T47D (cell line): ENCODE data around the gene TTI1.

Source experiments
- DNase-seq, 2 experiments: peaks; one replicate each; pipeline versions ENCODE4 v3.0.0 to v3.0.0-alpha.2; 2011 to 2012; ENCODE audit warnings: low read depth in 1 of 2, low spot score in 1 of 2
- JUND ChIP-seq: IDR thresholded peaks from 2 replicates; pipeline ENCODE4 v1.6.1; 2012; ENCODE audit warnings: low read depth
- in situ Hi-C: cut with HindIII; loops from 2 replicates; pipeline ENCODE4 v1.10.0; 2016; ENCODE audit warnings: low sequenced_read_pairs, low pct_unique_long_range_greater_than_20kb

Gene TTI1

DNA sequence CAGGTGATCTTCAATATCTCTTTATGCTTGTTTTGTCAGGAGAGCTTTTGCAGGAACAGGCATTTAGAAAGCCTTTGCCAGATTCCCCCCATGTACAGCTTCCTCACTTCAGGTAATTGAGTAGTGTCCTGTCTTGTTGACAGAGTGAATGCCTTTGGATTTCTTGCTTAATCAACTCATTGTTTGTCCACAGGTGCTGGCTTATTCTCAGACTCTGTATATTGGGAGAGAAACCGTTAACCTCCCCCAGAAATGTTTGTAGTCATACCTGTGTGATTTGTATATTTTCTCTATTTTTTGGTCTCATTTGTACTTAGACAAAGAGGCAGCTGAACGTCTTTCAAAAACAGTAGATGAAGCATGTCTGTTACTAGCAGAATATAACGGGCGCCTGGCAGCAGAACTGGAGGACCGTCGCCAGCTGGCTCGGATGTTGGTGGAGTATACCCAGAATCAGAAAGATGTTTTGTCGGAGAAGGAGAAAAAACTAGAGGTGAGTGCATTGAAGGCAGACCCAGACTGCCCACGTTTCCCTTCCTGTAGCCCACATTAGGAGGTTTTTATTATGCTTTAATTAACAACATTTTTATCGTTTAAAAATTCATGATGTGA, 32.6 kb upstream of the TTI1 start:
- in situ Hi-C loops = no loop called here
- no peak for TF ChIP-seq JUND
- peak in 1 of 2 experiments; percentile 57 for DNase-seq

DNA sequence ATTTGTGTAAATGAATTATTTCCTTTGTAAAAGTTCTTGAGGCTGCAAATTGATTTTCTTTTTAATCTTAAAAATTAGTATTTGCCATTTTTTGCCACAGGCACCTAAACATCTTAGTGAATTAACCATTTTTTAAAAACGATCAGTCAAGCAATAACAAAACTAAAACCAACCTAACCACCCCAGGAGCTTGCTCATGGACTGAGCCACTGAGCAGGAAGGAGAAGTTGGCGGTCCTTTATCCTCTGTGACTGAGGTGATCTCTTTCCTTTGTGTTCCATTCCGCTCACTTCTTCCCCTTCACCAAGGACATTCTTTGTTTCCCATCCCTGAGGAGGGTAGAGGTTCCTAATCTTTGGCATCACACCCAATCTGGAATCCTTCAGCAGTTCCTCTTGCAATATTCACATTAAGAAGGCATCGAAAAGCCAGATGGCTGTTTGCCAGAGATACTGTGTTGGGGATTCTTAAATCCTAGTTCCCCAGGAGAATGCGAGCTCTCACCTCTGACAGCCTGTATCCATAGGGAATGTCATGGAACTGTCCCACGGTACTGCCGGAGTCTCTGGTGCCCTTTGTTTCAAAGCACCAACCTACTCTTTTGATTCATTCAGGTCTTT, 30.8 kb upstream of the TTI1 start:
- no peak for TF ChIP-seq JUND
- DNase-seq = no peak
- in situ Hi-C loops = no loop called here

DNA sequence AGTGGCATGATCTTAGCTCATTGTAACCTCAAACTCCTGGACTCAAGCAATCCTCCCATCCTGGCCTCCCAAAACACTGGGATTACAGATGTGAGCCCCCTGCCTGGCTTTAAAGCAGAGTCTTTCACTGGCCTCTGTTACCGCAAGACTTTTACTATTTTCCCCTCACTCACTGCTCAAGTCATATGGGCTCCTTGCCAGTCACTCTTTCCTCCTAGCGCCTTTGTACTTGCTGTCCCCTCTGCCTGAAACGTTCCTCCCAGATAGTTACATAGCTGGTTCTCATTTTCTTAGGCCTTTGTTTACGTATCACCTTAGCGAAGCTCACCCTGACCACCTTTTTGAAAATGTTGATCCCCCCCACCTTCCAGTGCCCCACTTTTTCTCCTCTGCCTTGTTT, 29.6 kb upstream of the TTI1 start:
- in situ Hi-C loops = no loop called here
- no peak for TF ChIP-seq JUND
- no peak for DNase-seq

DNA sequence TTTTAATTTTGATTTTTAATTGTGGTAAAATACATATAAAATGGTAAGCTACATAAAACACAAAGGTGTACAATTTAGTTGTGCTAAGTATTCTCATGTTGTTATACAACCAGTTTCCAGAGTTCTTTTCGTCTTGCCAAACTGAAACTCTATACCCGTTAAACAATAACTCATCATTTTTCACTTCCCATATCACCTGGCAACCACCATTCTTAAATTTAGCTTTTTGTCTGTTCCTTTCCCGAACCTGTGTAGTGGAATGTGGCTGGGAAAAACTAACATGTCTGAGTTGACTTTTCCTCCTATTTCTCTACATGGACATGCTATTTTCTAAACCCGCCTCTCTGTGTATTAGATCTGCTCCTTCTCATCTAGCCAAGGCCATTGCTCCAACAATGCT, 27.9 kb upstream of the TTI1 start:
- no peak for TF ChIP-seq JUND
- in situ Hi-C loops = no loop called here

DNA sequence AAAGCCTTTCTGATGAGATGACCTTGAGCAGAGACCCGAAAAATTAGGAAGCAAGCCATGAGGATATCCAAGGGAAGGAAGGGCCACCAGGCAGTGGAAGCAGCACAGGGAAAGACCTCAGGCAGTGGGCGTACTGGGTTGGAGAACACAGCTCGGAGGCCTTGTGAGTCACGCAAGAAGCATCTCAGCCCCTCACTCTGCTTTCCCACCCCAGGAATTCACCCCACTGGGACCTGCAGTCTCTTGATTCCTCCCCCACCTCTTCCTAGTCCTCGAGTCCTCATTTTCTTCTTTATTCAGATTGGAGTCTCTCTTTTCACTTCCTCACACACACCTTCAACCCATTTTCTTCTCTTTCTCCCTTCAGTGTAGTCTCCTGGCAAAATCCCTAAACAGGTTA, 27.3 kb upstream of the TTI1 start:
- no peak for DNase-seq
- in situ Hi-C loops = no loop called here
- no peak for TF ChIP-seq JUND

More for the DNA sequence above, 27.9 kb upstream of the TTI1 start:
- no peak for DNase-seq

DNA sequence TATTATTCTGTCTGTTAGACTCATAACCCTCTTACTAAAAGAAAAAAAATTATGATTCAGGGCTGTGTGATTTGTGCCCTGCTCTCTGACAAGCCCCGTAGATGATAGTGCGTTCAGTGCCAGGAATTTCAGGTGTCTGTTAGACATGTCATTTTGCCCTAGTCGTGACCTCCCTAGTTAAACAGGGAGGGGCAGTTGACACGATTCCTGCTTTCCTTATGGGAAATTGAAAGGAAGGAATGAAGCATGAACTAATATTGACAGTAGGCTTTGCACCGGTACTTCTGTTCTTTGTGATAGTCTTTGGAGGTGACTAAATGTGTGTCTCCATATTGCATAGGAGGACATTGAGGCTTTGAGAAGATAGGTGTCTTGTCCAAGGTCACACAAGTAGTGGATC, 26.6 kb upstream of the TTI1 start:
- no peak for TF ChIP-seq JUND
- in situ Hi-C loops = no loop called here

DNA sequence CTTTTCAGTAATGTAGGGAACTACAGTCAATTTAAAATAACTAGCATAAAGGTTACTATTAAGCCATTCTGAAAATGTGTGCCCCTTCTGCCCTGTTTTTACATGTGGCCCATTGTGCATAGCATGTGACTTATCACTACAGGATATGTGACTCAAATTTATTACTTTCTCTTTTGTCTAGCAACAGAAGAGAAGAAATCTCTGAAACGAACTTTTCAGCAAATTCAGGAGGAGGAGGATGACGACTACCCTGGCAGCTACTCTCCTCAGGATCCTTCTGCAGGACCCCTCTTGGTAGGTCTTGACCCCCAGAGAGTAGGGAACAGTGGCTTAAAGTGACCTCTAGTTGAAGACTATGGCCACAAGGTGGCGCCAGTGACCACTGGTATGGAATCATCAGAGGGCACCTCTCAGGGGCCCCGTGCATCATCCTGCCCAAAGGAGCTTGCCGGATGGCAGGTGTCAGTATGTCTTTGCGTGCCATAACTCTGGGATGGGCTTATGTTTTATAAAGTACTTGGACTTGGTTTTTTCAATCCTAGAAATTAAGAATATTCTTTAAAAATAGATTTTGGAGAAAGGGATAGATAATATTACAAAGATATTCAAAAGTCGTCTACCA, 24.2 kb upstream of the TTI1 start:
- no peak for TF ChIP-seq JUND
- DNase-seq = peak; percentile 63 to 85
- in situ Hi-C loops = no loop called here

More for the DNA sequence above, 26.6 kb upstream of the TTI1 start:
- peak in 1 of 2 experiments; percentile 57 for DNase-seq

DNA sequence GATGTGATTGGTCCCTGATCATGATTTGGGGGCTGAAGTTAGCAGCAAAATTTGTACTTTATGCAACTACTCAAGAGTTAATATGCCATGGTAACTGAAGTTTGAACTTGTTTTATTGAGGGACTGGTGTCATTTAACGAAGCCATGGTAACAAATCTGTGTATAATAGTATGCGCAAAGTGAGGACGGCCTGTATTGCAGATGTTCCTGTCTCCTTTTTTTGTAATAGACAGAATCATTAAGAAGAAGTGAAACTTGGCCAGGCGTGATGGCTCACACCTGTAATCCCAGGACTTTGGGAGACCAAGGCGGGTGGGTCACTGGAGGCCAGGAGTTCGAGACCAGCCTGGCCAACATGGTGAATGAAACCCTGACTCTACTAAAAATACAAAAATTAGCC, 22.6 kb upstream of the TTI1 start:
- DNase-seq = no peak
- in situ Hi-C loops = no loop called here
- TF ChIP-seq JUND = no peak

DNA sequence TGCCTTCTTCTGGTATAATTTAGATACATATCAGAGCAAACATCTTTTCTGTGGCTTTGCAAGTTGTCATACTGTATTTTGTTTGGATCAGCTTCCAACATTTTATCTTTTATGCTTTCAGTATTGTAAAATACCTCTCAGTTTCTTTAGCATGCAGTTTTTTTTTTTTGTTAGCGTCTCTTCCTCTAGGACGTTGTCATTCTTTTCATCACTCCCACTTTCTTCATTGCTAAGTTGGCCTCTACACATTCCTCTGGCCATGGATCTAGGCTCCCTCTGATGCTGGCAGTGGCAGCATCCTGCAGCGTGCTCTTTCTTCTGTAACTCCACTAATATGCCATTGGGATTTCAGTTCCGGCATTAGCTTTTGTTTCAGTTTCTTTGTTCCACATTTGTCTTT, 22.0 kb upstream of the TTI1 start:
- in situ Hi-C loops = no loop called here
- no peak for DNase-seq
- no peak for TF ChIP-seq JUND

DNA sequence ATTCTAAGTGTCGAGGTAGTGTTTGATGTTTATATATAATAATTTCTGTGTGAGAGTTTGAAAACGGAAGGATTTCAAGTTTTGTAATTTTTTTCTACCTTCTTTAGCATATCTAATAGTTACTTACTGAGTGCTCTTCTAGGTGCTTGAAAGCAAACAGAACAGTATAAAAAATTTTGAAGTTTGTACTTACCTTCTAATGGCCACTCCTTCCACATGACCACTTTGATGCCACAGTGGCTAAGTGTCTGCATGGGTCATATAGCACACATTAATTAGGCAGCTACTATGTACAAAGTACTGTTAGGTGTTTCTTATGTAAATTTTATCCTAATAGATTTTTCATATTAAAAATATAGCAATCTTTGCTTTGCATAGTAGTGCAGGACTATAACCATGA, 21.4 kb upstream of the TTI1 start:
- no peak for DNase-seq
- in situ Hi-C loops = no loop called here
- TF ChIP-seq JUND = no peak

DNA sequence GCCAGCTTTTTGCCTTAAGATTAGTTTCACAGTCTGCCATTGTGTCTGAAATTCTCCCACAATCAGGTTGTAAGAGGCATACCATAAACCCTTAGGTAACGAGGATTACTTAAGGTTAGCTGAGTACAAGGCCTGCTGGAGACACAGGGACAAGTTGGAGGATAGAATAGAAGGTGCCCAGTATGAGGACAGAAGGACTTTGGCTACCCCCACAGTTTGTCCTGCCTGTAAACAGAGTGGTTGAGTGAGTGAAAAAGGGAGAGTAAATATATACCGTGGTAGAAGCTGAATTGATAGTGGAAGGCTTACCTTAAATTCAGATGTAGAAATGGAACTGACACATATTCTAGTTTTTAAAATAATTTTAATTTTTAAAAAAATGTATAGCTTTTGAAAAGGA, 19.6 kb upstream of the TTI1 start:
- no peak for TF ChIP-seq JUND
- no peak for DNase-seq
- in situ Hi-C loops = no loop called here

DNA sequence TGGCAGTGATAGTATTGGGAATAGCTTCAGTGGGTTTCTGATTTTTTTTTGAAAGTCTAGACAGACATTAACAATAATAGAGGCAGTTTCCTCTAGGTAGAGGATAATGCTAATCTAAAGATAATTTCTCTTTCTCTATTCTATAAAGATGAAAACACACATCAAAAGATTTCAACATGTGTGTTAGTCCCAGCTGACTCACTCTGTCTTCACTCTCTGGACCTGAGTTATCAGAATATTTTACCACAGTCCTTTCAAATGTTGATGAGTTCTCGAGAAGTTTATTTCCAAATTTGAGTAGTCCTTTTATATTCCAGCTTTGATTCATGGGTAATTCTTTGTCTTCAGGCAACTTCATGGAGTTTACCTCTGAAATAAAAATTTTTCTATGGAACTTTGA, 17.4 kb upstream of the TTI1 start:
- no peak for DNase-seq
- in situ Hi-C loops = no loop called here

DNA sequence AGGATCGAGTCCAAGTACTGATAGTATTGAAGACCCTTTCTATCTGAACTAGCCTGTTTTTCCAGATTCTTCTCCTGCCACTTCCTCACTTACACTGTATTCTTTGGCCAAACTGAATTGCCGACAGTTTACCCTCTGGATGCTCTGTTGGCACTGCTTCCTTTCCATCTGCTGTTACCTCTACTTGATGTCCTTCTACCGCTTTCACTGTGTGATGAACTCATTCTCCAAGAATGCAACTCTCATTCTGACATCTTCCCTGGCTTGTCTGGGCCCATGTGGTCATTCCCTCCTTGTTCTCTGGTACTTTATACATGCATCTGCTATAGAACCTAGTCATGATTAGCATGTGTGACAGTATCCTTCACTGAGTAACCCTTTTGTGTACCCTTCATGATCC, 16.5 kb upstream of the TTI1 start:
- in situ Hi-C loops = no loop called here
- DNase-seq = peak in 1 of 2 experiments; percentile 56

More for the DNA sequence above, 17.4 kb upstream of the TTI1 start:
- no peak for TF ChIP-seq JUND

More for the DNA sequence above, 16.5 kb upstream of the TTI1 start:
- TF ChIP-seq JUND = no peak
